ENCODE data around the gene DPP6. TPM values are rescaled to one million over a fixed set of nuclear protein-coding genes. Genes with fewer than 3 reads are reported as not detected.

DPP6 gene
- total RNA-seq, 4 donors from 2014 or later = 13.4 to 33.2 (median 26.8) TPM

DNA sequence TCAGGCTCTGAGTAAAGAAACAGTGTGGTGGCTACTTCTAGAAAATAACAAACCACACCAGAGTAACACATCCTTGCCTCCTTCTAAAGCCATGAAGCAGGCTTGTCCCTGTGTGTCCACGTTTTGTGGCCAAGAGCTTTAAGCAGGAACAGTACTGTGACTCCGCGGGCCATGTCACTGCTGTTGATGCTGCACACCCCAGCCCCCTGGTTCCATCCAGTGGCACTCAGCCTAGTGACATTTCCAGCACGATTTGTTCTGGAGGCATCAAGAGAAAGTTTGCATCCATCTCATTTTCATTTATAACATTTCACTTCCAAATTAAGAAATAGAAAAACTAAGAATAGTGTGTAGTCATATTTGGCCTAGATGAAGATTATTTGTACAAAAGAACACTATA lies 739.4 kb downstream of the DPP6 start:
- intact Hi-C loops (cut with DNase I) = no loop called here
- TF ChIP-seq POLR2A (IDR thresholded peaks at IDR 0.05; ENCODE audit: low read depth) (no peak), EP300 (IDR thresholded peaks at IDR 0.05) (no peak), POLR2AphosphoS5 (IDR thresholded peaks at IDR 0.05) (no peak), CTCF (IDR thresholded peaks at IDR 0.05) (no peak)

DNA sequence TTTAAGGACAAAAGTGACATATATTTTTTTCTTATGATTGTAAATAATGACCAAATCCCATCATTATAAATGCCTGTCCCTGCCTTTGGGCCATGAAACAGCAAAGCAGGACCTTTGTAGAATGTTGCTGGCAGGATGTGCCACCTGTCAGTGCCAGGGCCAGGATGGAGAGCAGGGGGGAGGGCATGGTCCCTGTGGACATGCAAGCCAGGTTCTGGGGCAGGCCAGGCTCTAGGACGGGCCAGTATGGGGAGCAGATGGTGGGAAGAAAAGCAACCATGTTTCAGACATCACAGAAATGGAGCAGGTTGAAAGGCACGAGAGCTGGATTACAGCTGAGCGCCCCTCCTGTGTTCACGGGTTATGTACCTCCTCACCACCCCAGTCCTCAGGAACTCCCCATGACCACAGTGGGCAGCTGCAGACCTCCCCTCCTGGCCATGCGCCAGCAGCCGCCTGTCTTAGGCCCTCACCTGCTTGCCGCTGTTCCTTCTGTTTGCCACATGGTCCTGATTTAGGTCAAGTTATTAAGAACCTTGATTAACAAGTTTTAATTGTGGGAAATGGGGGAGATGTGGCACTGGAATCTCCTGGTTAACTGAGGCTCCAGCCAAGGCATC lies 740.3 kb downstream of the DPP6 start:
- Histone ChIP-seq H3K4me3 (no peak overlapping the region), H3K9me3 (no peaks in the 10 kb centered on the region), H3K27ac (replicated peaks in 1 of 4) (no peak overlapping the region), H3K4me1 (peaks cover 0 to 7% (median 7%) of the 10 kb centered on the region in 4 donors), H3K27me3 (peaks cover 0 to 13% (median 0%) of the 10 kb centered on the region in 4 donors), H3K36me3 (peaks cover 0 to 6% (median 0%) of the 10 kb centered on the region in 4 donors)
- DNase-seq (ENCODE audit: extremely low spot score) = no peak
- intact Hi-C loops (cut with DNase I) = no loop called here
- TF ChIP-seq POLR2A (IDR thresholded peaks at IDR 0.05; ENCODE audit: low read depth) (no peak), EP300 (IDR thresholded peaks at IDR 0.05) (no peak), CTCF (IDR thresholded peaks at IDR 0.05) (no peak), POLR2AphosphoS5 (IDR thresholded peaks at IDR 0.05) (no peak)
- 78% methylated on average over 7 of the region's 7 CpGs for WGBS

More for the DNA sequence above, 739.4 kb downstream of the DPP6 start:
- Histone ChIP-seq H3K36me3 (peaks cover 0 to 6% (median 0%) of the 10 kb centered on the region in 4 donors), H3K27ac (replicated peaks in 1 of 4) (no peak overlapping the region), H3K4me1 (peaks cover 0 to 7% (median 7%) of the 10 kb centered on the region in 4 donors), H3K4me3 (no peak overlapping the region), H3K9me3 (no peaks in the 10 kb centered on the region), H3K27me3 (peaks cover 0 to 13% (median 0%) of the 10 kb centered on the region in 4 donors)
- DNase-seq (ENCODE audit: extremely low spot score) = no peak
- 85% methylated on average over 3 of the region's 4 CpGs for WGBS

- no peak for DNase-seq (ENCODE audit: extremely low spot score)
- 18% methylated on average over 16 of the region's 50 CpGs for WGBS
- TF ChIP-seq EP300 (IDR thresholded peaks at IDR 0.05) = no peak
- no peak for TF ChIP-seq POLR2AphosphoS5 (IDR thresholded peaks at IDR 0.05)
- peak; percentile 30 to 58 (median 38) for TF ChIP-seq CTCF (IDR thresholded peaks at IDR 0.05)
- H3K27me3 ChIP-seq = peaks cover 0 to 13% (median 0%) of the 10 kb centered on the region in 4 donors
- no peaks in the 10 kb centered on the region for H3K9me3 ChIP-seq
- no peak overlapping the region for H3K27ac ChIP-seq (replicated peaks in 1 of 4)
- peaks cover 0 to 6% (median 0%) of the 10 kb centered on the region in 4 donors for H3K36me3 ChIP-seq
- peak overlapping the region in 1 of 4 donors; percentile 15 for H3K4me3 ChIP-seq
- H3K4me1 ChIP-seq = peaks cover 0 to 7% (median 7%) of the 10 kb centered on the region in 4 donors
- intact Hi-C loops (cut with DNase I) = no loop called here
Measured at GRCh38 chr7:154794147-154794780, 742.1 kb downstream of the DPP6 start.

DNA sequence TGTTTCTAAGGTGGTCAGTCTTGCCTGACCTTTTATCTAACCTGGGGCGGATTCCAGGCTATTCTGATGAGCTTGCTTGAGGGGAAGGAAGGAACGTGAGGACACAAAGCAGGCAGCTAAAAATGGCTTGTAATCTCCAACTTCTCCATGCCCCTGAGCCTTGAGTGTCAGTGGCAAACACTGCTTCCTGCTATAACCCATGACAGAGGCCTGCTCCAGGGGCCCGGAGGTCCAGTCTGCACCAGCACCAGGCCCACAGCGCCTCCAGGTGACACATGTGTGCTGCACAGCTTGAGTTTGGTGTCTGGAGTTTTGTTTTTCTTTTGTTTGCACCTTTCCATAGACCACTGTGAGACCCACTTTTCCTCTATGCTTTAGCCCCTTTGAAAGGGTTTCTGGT lies 742.8 kb downstream of the DPP6 start:
- TF ChIP-seq POLR2A (IDR thresholded peaks at IDR 0.05; ENCODE audit: low read depth) = no peak
- 66% methylated on average over 3 of the region's 4 CpGs for WGBS

DNA sequence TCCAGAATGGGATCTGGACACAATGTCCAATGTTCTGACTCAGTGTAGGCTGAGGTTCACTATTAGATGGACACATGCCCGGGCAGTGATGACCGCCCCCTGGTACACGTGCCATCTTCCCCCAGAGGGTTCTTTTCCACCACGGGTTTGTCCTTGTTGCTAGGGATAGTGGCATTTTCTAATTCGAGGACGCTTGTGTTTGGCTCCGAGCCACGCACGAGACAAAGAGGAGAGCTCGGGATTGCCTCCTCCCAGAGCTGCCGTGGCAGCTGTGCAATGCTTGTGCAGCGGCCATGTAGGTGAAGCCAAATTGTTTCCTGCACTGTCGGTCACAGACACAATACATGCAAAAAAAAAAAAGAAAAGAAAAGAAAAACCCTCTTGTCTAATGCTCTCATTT lies 743.2 kb downstream of the DPP6 start:
- TF ChIP-seq CTCF (IDR thresholded peaks at IDR 0.05) = no peak
- TF ChIP-seq POLR2AphosphoS5 (IDR thresholded peaks at IDR 0.05) = no peak
- TF ChIP-seq EP300 (IDR thresholded peaks at IDR 0.05) = no peak
- no peak for TF ChIP-seq POLR2A (IDR thresholded peaks at IDR 0.05; ENCODE audit: low read depth)
- Histone ChIP-seq H3K9me3 (no peaks in the 10 kb centered on the region), H3K4me3 (no peak overlapping the region), H3K36me3 (peaks cover 0 to 6% (median 0%) of the 10 kb centered on the region in 4 donors), H3K4me1 (peaks cover 0 to 7% (median 7%) of the 10 kb centered on the region in 4 donors), H3K27me3 (peaks cover 0 to 13% (median 0%) of the 10 kb centered on the region in 4 donors), H3K27ac (replicated peaks in 1 of 4) (no peak overlapping the region)
- no peak for DNase-seq (ENCODE audit: extremely low spot score)
- WGBS = 84% methylated on average over 11 of the region's 13 CpGs
- intact Hi-C loops (cut with DNase I) = no loop called here

More for the DNA sequence above, 742.8 kb downstream of the DPP6 start:
- Histone ChIP-seq H3K4me3 (no peak overlapping the region), H3K4me1 (peaks cover 0 to 7% (median 7%) of the 10 kb centered on the region in 4 donors), H3K36me3 (peaks cover 0 to 6% (median 0%) of the 10 kb centered on the region in 4 donors), H3K9me3 (no peaks in the 10 kb centered on the region), H3K27me3 (peaks cover 0 to 13% (median 0%) of the 10 kb centered on the region in 4 donors), H3K27ac (replicated peaks in 1 of 4) (no peak overlapping the region)
- intact Hi-C loops (cut with DNase I) = no loop called here
- DNase-seq (ENCODE audit: extremely low spot score) = no peak
